Measurements from ENCODE around the gene OR7A10.
"Not testable (repeated sequence)": the region's sequence is repeated elsewhere in the genome, so short reads cannot be mapped to it uniquely, and the experiment has no call there.

The OR7A10 gene

DNA sequence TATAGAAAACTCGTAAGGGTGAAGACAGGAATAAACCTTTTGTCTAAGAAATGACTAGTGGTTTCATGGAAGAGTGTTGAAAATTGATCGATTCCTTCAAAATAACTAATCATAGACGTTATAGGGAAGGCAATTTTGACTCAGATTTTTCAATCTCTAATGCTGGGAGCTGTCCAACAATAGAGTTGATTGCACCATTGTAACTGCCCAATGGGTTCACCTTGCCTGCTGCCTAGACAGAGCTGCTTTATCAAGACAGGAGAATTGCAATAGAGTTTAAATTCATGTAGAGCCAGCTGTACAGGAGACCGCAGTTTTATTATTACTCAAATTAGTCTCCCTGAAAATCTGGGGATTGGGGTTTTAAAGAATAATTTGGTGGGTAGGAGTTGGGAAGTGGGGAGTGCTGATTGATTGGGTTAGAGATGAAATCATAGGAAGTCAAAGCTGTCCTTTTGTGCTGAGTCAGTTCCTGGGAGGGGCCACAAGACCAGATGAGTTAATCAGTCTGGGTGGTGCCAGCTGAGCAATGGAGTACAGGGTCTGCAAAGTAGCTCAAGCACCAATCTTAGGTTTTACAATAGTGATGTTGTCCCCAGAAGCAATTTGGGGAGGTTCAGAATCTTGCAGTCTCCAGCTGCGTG, 53.5 kb downstream of the OR7A10 start:
- intact Hi-C loops (cut with DNase I; ENCODE audit: low total_unique reads) = no loop called here
- DNase-seq = no peak
- peaks cover 0 to 4% (median 0%) of the 10 kb centered on the region in 3 donors for H3K9me3 ChIP-seq
- H3K36me3 ChIP-seq = no peaks in the 10 kb centered on the region
- H3K4me3 ChIP-seq = no peak overlapping the region
- H3K27ac ChIP-seq = no peak overlapping the region
- TF ChIP-seq, protein P1, sequence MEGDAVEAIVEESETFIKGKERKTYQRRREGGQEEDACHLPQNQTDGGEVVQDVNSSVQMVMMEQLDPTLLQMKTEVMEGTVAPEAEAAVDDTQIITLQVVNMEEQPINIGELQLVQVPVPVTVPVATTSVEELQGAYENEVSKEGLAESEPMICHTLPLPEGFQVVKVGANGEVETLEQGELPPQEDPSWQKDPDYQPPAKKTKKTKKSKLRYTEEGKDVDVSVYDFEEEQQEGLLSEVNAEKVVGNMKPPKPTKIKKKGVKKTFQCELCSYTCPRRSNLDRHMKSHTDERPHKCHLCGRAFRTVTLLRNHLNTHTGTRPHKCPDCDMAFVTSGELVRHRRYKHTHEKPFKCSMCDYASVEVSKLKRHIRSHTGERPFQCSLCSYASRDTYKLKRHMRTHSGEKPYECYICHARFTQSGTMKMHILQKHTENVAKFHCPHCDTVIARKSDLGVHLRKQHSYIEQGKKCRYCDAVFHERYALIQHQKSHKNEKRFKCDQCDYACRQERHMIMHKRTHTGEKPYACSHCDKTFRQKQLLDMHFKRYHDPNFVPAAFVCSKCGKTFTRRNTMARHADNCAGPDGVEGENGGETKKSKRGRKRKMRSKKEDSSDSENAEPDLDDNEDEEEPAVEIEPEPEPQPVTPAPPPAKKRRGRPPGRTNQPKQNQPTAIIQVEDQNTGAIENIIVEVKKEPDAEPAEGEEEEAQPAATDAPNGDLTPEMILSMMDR (IDR thresholded peaks at IDR 0.05) = no peak
- H3K27me3 ChIP-seq = no peaks in the 10 kb centered on the region
- H3K4me1 ChIP-seq = no peaks in the 10 kb centered on the region

DNA sequence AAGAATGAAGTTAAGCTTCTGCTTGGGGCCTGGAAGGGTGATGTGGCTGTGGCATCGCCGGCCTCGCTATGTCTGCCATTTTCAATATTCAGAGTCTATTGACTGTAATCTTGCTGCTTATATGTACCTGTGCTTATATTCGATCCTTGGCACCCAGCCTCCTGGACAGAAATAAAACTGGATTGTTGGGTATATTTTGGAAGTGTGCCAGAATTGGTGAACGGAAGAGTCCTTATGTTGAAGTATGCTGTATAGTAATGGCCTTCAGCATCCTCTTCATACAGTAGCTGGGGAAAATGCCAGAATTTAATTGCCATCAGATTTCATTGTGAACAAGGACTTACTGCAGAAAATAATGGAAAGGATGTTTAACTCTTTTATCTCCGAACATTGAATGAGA, 56.5 kb downstream of the OR7A10 start:
- intact Hi-C loops (cut with DNase I; ENCODE audit: low total_unique reads); H3K4me3 ChIP-seq; H3K27ac ChIP-seq; H3K4me1 ChIP-seq; H3K27me3 ChIP-seq; H3K36me3 ChIP-seq; H3K9me3 ChIP-seq; DNase-seq: not testable (repeated sequence)

Data from tibial artery (tissue), 4 donors.